GM10266 (cell line): ENCODE results near the gene FOXN3.

Experiments
- DNase-seq: peaks from one replicate; pipeline ENCODE4 v3.0.0; 2012; ENCODE audit errors: extremely low spot score
- TF ChIP-seq, protein P1 (sequence below): IDR thresholded peaks from 2 replicates; pipeline ENCODE4 v1.5.1; 2012; ENCODE audit warnings: mild to moderate bottlenecking, low read depth; ENCODE audit not compliant: control insufficient read depth, insufficient read depth; ENCODE audit errors: missing control alignments

Gene FOXN3

DNA sequence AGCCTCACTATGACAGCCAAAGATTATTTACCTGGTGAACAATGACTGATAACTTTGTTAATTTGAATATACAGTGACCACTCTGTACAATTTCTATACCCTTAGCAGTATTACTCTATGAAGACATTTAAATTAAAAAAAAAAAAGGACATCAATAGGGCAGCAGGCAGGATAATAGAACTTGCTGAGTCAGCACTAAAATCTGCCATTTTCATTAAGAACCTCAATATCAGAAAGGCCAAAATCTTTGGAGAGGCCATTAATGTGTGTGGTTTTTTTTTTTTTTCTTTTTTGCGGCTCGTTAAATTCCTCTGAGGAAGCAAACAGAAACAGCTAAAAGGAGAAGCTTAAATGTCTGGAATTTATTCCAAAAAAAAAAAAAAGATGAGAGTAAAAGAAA is 73.7 kb downstream of the FOXN3 start:
- DNase-seq: no peak
- TF ChIP-seq, protein P1, sequence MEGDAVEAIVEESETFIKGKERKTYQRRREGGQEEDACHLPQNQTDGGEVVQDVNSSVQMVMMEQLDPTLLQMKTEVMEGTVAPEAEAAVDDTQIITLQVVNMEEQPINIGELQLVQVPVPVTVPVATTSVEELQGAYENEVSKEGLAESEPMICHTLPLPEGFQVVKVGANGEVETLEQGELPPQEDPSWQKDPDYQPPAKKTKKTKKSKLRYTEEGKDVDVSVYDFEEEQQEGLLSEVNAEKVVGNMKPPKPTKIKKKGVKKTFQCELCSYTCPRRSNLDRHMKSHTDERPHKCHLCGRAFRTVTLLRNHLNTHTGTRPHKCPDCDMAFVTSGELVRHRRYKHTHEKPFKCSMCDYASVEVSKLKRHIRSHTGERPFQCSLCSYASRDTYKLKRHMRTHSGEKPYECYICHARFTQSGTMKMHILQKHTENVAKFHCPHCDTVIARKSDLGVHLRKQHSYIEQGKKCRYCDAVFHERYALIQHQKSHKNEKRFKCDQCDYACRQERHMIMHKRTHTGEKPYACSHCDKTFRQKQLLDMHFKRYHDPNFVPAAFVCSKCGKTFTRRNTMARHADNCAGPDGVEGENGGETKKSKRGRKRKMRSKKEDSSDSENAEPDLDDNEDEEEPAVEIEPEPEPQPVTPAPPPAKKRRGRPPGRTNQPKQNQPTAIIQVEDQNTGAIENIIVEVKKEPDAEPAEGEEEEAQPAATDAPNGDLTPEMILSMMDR: no peak

DNA sequence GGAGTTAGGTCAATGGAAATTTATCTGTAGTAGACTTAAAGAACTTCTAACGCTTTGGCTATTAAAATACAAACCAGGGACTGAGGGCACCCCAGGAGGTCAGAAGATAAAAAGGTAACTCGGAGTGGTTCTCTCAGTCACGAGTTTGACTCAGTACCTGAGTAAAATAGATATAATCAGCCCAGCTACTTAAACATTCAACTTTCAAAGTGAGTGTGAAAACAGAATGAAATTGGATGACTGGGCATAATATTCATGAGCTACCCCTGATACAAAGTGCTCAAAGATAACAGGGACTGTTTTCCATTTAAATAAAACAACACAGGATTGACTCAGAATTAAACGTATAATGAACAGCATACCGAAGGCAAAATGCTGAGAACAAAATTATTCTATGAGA is 75.0 kb downstream of the FOXN3 start:
- TF ChIP-seq, protein P1: no peak
- no peak for DNase-seq

DNA sequence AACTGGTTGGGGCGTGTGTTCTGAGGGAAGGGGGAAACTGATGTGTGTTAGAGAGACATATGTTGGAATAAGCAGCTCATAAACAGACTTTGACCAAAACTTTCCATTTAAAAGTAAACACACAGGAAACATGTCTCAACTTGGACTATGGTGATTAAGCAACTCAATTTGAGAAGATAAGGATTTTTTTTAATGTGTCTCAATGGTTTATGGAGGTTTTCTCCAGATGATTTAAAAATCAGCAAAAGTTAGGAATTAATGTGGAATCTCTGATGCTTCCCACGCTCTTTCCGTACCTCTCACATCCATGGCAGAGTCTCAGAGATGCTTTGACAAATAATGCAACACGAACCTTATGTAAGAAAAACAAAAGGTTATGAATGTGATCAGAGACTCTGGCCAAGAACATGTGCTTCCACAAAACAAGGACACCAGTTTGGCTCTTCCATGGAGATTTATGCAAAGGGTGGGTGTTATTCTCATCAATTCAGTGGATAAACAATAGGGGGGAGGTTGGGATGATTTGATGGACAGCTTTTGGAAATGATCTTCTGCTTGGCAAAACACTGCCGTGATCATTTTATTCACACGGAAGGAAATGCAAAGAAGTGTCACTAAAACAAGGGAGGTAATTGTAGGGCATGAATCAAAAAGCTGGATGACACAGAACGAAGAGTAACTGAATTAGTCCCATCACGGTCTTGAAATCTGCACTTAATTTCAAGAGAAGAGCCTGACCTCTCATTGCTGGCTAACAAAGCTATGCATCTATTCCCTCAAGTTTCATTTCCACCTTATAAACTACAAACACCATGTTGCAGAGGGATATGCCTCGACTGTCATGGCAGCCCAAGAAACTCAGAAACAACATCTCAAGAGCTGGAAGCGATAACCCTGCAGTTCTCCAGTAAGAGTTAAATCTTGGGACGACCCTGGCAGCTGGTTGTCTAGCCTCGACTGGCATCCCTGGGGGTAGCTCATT is 76.5 kb downstream of the FOXN3 start:
- TF ChIP-seq, protein P1: no peak
- DNase-seq: no peak

DNA sequence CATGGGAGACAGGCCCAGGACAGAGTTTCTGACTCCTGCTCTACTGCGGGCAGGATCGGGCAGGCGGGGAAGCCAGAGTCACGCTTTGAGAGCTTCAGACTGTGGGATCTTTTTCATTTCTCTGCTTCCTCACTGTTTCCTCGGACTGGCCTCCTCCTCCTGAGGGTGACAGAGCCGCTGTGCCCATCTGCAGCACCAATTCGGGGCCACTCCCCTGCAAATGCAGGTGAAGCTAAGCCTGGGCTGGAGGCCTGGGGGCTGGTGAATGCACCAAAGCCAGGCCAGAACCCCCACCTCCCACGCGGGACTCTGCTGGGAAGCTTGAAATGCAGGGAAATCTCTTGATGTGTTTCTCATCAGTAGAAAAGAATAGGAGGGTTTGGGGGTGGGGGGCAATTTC is 77.5 kb downstream of the FOXN3 start:
- no peak for DNase-seq
- TF ChIP-seq, protein P1: no peak

DNA sequence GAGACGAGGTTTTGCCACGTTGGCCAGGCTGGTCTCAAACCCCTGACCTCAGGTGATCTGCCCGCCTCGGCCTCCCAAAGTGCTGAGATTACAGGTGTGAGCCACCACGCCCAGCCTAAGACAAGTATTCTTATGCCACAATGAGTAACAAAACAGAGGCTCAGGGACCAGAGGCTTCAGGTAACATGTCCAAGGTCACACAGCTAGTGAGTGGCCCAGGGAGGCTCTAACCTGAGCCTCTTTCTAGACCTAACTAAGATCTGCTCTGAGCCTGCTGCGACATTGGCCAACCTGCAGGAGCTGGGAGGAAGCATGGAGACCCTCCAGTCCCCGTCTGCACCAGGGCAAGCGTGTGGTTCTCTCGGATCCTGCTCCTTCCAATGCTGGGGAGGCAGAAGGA is 77.9 kb downstream of the FOXN3 start:
- DNase-seq: no peak
- TF ChIP-seq, protein P1: no peak

DNA sequence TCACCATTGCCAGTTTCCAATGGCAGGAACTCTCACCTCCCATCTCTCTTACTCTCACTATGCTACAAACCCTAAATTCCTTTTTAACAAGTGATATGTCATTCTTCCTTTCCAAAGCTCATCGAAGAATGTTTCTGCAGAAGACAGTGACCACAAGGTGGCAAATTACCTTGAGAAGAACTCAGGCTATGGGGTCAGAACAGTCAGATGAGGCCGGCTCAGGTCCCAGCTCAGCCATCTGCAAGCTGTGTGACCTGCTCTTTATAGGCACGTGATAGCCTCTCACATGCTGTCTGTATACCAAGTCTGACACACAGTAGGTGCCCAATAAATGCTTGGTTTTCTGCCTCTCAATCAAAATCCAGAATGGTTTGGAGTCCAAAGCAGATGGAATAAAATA is 80.7 kb downstream of the FOXN3 start:
- TF ChIP-seq, protein P1: peak; percentile 44
- no peak for DNase-seq

DNA sequence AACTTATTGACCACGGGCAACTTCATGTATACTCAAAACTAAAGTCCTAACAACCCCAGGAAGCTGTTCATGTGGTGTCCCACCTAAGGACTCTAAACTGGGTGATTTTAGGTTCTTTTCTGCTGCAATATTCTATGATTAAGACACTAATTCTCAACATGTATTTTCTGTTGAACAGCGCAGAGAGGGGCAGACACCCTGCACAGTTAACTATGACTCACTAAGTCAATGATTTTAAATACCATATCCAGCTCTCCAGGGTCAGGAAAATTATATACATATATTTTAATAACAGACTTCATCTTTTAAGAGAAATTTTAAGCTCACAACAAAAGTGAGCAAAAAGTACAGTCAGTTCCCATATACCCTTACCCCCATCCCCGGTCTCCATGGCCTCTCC is 85.0 kb downstream of the FOXN3 start:
- DNase-seq: no peak
- TF ChIP-seq, protein P1: no peak
